ENCODE measurements around the gene IGFBPL1.
"Not testable (repeated sequence)": the region's sequence is repeated elsewhere in the genome, so short reads cannot be mapped to it uniquely, and the experiment has no call there.

The IGFBPL1 gene, protein sequence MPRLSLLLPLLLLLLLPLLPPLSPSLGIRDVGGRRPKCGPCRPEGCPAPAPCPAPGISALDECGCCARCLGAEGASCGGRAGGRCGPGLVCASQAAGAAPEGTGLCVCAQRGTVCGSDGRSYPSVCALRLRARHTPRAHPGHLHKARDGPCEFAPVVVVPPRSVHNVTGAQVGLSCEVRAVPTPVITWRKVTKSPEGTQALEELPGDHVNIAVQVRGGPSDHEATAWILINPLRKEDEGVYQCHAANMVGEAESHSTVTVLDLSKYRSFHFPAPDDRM

DNA sequence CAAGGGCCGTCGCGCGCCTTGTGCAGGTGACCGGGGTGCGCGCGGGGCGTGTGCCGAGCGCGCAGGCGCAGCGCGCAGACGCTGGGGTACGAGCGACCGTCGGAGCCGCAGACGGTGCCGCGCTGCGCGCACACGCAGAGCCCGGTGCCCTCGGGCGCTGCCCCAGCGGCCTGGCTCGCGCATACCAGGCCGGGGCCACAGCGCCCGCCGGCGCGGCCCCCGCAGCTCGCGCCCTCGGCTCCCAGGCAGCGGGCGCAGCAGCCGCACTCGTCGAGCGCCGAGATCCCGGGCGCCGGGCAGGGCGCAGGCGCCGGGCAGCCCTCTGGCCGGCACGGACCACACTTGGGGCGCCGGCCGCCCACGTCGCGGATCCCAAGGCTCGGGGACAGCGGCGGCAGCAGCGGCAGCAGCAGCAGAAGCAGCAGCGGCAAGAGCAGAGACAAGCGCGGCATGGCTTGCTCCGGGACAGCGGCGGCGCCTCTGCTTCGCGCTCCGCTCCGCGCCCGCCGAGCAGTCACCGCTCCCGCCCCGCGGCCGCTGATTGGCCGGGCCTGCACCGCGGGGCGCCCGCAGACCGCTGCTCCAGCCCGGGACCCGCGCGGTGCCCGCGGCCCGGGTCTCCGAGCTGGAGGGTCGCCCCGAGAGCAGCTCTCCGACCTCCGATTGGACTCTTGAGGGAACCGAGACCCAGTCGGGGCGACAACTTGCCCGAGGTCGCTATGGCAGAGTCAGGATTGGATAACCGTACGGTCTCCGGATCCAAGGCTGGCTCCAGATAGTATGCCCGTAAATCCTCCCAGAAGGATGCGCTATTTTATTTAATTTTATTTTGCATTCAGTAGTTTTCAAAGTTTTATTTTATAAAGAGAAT is at the start of gene IGFBPL1:
Gene IGFBPL1 (minus strand): TSS at position 482 of the 871 bp plus-strand sequence. CDS start 30 bp downstream, at position 452.
- no peak for DNase-seq

DNA sequence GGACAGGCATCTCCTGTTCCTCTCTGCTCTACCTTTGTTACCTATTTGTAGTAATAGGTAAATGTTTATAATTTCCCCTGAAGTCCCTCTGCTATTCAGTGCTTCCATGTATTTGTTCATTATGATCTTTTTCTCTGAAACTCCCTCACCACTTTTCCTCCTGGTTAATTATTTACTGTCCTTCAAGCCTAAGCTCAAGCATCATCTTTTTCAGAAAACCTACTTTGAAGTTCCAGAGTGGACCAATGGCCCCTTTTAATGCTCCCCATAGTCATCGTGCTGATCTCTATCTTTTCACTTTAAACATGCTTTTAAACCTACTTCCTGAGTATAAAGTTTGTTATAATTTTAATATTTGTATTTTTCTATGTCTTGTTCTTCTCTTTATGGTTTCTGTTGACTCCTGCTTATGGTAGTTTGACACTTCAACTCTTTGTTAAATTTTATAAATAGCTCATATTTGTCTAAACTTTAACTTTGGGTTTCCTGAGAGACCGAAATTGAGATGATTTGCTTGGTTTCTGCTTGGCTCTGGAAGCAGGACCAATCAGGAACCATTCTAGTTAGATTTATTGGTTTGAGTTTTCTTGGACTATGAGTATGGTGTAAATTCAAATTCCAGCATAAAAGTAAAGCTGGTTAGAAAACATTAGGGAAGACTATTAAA is 48.5 kb upstream of the IGFBPL1 start:
- not testable (repeated sequence) for DNase-seq

DNA sequence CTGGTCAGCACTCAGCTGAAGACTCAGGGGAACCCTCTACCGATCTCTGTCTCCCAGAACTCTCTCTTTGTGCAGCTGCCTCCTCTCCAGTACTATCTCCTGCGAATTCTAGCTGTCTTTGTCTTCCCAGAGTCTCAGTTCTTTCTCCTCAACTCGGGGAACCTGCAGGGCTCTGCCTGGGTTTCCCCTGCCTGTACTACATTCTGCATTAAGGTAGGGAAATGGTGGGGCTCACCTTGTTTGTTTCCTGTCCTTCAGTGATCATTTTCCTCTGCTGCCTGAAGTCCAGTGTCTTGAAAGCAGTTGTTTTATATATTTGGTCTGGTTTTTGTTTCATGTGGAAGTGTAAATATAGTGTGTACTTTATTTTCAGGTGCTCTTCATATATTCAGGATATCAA is 43.1 kb upstream of the IGFBPL1 start:
- DNase-seq = no peak

DNA sequence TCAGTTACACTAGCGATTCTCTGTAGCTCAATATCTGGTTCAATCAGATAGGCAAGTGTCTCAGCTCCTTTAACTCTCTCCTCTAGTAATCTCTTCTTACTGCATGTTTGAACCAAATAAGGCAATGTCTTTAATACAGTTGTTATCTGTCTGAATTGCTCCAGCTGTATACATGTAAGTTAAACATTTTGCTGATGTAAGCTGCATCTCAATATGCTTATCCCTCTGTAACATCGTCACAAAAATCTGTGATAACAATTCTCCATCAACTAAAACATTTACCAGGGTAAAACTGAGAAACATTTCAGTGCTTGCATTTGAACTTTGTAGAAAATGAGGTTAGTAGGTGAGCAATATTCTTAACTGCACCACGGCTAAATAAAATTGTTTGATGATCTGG is 29.6 kb upstream of the IGFBPL1 start:
- no peak for DNase-seq

DNA sequence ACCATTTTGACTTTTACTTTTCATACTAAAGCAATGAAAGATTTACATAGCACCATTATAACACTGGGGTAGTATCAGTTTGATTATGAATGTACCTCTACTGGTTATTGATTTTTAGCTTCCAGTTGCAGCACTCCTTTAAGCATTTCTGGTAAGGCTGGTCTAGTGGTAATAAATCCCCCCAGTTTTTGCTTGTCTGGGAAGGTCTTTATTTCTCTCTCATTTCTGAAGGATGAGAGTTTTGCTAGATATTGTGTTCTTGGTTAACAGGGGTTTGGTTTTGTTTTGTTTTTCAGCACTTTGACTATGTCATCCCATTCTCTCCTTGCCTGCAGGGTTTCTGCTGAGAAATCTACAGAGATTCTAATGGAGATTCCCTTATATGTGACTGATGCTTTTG is 26.9 kb upstream of the IGFBPL1 start:
- DNase-seq = no peak

DNA sequence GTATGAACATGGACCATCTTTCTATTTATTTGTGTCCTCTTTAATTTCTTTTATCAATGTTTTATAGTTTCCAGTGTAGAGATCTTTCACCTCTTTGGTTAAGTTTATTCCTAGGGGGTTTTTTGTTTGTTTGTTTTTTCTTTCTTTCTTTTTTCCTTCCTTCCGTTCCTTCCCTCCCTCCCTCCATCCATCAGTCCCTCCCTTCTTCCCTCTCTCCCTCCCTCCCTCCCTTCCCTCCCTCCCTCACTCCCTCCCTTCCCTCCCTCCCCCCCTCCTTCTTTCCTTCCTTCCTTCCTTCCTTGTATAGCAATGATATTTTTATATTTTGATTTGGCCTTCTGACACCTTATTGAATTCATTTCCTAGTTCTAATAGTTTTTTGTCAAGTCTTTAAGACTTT is 23.4 kb upstream of the IGFBPL1 start:
- no peak for DNase-seq

DNA sequence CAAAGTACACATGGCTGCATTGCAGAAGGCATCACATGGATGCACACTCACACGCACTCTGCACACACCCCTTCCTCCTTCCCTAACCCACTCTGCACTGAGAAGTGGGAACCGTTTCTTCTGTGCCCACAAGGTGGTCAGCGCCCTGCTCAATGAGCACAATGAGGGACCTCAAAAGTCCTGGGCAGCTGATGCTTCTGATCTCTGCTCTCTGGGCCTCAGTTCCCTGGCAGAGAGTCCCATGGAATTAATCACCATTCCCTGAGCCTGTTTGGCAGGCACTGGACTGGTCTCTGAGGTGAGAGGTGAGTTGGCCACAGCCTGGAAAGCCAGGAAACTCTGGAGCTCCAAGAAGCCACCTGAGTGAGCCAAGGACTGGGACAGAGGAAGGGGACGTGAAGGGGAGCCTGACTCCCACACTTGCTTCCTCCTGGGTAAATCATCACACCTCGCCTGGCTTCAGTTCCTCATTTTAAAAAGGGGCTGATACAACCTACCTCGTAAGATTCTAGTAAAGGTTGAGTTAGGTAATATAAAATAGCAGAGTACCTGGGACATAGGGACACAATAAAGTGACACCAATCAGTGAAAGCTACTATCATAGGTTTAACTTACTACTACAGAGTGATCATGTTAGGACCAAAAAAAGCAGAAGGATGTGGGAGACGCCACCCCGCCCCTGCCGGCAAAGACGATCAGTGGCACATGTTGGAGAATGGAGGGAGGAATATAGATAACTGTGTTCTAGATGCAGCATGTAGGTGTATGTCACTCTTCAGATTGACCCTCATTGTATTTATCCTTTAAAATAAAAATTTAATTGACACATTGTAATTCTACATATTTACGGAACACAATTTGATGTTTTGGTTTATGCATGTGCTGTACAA is 21.1 kb upstream of the IGFBPL1 start:
- DNase-seq = no peak

DNA sequence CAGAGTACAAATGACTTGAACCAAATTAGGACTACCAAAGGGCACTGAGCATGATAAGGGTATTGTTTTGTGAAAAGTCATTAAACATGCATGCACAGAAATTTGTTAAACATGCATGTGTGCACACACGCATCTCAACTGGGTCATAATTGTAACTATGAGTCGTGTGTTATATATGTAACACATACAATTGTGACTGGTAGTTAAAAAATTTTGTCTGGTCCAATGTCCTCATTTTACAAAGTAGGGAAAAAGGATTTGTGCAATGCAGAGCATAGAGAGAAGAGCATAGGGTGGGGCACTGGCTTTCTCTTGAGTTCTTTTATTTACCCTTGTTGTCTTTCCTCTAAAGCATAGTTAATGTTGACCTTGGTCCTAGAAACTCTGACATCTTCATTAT is 19.3 kb upstream of the IGFBPL1 start:
- no peak for DNase-seq

DNA sequence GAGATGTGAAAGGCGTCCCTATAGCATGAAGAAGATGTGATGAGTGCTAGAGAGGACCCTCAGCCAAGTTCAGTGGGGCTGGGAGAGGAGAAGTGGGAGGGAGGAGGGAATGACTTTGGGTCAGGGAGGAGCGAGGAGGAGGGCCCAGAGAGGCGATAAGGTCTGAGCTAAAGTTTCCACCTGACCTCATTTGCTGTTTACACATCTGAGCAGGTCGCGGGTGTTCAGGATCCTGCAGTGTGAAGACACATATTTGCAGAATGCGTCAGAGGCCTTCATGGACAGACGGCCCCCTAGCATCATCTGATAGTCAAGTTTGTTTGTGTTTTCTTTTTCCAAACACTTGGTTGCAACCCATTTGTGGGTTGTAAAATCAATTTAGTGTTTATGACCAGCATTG is 18.9 kb upstream of the IGFBPL1 start:
- no peak for DNase-seq

DNA sequence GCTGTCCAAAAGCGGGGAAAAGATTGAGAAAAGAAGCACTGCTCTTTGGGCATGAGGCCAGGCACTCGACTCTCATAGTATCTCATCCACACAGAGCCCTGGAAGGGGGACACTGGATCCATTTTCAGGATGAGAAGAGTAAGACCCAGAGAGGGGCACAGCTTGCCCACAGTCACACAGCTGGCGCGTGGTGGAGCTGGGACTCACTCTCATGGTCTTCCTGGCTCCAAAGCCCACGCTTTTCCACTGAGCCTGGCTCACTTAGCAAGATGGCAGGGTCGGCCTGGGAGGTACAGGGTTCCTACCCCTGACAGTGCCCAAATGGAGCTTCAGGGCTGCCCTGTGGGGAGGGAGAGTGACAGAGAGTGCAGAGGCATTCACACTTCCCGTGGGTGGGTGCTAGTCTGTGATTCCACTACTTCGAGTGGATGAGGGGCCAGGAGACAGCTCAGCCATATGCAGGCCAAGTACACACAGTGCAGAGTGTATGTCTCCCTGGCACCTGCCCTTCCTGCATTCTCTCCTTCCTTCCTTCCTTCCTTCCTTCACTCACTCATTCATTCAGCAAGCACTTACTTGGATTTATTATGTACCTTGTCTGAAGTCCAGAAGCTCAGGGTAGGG is 18.3 kb upstream of the IGFBPL1 start:
- DNase-seq = no peak

DNA sequence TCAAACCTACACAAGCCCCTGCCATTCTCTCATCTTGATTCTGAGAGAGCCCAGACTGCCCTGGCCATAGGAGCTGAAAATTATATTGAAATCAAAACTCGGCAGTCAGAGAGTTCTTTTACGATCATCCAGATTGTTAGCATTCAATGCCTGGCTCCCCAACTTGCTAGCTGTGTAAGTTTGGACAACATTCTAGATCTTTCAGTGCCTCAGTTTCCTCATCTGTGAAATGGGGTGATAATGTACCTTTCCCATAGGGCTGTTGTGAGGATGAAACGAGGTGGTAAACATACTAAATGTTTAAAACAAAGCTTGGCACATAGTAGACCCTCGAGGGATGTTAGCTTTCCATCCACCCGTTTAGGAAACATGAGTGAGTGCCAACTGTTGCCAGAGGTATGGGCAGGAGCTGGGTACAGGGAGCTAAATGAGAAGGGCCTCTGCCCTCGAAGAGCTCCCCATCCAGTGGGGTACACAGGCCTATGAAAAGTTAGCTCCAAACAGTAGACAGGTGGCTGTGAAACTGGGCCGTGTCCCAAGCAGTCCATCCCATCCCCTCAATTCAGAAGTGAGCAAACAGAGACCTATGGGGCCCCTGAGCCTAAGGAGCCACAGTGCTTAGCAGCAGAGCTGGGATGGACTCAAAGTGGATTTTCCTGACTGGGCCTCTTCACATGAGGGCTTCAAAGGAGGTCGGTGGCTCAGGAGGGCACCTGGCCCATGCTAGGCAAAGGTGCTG is 17.3 kb upstream of the IGFBPL1 start:
- no peak for DNase-seq

DNA sequence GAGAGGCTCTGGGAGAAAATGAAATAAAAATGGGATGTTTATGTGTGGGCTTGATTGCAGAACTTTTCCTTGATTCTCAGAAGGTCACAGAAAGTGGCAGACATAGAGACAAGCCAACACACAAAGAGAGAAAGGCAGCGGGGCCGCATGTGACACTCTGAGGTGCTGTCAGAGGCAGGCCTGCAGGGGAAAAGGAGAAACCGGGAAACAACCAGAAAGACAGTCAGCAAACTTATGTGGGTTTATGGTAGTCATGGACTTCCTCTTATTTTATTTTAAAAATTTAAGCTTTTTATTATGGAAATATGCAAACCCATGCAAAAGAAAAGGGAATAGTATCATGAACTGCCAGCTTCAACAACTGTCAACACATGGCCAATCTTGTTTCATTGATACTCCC is 16.3 kb upstream of the IGFBPL1 start:
- no peak for DNase-seq

DNA sequence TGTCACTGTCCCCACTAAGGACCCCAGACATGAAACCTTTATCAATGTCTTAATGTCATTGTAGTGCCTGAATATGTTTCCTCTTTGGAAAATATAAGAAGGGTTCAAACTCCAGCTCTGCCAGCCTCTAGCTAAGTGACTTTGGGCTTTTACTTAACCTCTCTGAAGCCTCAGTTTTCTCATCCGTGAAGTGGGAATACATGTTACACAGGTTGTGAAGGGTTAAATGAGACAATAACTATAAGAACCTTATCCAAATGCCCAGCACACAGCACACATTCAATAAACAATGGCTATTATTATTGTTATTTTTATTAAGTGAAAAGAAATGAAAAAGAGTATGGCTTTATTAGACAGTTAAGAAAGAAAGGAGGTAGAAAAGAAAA is 15.7 kb upstream of the IGFBPL1 start:
- DNase-seq = no peak

DNA sequence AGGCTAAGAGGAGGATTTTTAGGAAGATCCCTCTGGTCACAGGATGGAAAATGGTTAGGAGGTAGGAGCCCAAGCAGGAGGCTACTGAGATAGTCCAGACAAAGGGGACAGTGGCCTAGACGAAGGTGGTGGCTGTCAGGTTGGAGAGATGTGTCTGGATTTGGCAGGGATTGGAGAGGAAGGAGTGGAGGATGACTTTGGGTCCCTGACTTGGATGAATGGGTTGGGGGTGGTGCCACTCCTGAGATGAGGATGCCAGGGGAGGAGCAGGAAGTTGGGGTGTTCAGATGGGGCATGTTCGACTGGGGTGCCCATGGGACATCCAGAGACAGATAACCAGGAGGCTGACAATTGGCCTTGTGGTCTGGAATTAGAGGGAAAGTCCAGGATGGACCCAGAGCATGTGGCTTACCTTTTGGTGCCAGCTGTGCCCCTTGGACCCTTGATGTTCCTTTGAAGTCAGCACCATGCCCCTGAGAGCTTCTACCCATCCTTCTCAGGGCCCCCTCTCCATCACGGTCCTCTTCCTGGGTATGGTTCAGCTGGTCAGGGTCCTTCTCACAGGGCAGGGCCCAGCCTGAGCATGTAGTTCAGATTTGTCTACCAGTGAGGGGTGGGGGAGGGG is 15.1 kb upstream of the IGFBPL1 start:
- no peak for DNase-seq

DNA sequence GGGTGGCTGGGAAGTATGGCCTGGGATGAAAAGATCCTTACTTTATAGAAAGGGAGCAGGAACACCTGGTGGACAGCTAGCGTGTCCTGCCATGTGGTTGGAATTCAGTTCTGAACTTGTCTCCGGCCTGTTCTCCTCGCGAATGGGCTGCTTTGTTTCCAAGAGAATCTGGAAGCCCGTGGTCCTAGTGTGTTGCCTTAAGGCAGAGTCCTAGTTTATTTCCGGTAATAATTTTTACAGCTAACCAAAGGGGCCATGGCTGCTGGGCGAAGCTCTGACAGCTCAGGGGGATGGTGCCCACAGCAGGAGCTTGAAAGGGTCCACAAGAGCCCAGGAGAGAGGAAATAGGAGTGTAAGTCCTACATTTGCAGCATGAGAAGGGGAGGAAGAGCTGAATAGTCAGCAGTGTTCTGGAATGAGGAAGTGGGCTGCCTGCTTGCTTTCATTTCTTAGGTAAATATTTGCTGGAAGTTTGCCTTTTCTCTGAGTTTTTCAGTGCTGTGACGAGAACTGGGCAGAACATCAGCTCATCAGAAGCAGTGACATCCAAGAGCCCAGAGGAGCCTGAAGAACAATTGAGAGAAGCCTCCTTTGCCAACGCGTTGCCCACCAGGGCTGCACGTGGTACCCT is 13.1 kb upstream of the IGFBPL1 start:
- DNase-seq = no peak

DNA sequence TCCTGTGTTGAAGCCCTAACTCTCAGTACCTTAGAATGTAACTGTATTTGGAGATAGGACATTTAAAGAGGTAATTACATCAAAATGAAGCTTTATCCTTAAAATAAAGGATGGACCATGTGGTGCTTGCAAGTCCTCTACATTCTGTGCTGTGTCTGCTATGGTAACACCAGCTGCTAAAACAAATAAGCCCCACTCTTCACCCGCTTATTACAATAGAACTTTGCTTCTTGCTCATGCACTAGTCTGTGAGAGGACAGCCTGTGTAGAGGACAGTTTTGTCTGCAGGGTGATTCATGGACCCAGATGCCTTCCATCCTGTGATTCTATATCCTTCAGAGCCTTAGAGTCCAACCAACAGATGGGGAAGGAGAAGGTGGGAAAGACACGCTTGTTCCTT is 12.5 kb upstream of the IGFBPL1 start:
- DNase-seq = no peak

DNA sequence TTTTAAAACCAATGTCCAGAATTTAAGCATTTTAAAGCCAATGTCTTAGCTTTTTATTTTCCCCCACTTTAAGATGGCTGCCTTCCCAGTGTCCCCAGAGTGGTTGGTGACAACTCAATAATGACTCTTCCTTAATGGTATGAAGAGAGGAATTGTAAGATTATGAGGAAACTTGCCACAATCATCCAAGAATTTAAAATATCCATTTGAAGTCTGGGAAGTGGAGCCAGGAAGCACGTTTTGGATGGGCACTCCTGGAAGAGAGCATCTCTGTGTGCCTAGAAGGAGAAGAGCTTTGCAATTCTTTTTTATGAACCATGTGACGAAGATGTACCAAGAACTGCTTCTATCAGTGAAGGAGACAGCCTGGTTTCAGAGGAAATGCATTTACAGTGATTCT is 11.3 kb upstream of the IGFBPL1 start:
- no peak for DNase-seq

DNA sequence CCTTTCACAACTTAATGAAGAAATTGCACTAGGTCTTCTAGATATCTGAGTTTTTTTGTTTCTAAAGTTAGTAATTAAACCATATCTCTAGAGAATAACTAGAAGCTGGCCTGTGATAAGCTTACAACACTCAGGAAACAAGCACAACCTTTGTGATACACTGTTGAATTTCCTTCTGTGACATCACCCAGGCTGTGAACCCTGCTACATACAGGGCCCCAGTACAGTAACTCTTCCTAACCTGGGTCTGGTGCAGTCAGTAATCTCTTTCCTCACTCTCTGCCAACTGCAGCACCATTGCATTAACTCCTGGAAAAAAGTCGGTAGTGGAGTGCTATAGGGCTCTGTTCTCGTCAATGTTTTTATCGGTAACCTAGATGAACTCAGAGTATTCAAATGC is 10.6 kb upstream of the IGFBPL1 start:
- DNase-seq = no peak

DNA sequence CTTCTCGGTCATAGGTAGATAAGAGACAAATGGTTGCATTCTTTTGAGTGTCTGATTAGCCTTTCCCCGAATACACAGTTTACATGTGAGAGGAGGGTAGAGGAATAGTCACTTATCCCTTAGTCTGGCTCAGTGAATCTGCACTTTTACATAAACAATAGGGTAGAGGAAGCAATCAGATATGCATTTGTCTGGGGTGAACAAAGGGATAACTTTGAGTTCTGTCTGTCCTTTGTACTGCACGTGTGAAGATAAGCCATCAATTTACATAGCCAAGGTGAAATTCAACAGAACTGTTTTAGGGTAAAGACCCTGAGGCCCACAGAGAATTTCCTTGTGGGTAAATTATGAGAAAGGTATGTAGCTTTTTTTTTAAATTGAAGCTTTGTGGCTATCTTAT is 10.1 kb upstream of the IGFBPL1 start:
- DNase-seq = no peak

DNA sequence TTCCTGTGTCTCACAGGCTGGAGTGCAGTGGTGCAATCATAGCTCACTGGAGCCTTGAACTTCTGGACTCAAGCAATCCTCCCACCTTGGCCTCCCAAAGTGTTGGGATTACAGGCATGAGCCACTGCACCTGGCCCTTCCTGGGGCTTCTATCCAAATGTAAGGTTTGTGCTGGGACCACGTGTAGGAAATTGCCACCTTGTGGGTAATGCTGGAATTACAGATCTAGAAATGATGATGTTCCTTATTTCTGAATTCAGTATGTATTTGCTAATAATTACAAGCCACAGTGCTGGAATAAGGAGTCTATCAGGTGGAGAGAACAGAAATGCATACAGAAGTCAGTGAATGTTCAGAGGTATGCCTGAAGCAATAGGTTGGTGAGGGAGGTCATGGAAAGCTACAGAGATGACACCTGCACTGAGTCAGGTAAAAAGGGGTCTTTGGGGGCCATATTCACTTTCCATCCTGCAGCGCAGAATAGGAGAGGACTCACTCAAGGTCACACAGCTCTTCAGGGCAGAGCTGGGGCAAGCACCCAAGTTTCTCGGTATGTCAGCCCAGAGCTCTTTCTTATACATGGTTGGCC is 8.8 kb upstream of the IGFBPL1 start:
- no peak for DNase-seq

Measured in activated CD8-positive, alpha-beta memory T cell treated with anti-CD3 and anti-CD28 coated beads for 24 hours (primary cell).